ENCODE data around the gene CHN1. TPM values are rescaled to one million over a fixed set of nuclear protein-coding genes. Genes with fewer than 3 reads are reported as not detected.

The CHN1 gene
- total RNA-seq, 1 donor from 2014 or later: 61.0 TPM

DNA sequence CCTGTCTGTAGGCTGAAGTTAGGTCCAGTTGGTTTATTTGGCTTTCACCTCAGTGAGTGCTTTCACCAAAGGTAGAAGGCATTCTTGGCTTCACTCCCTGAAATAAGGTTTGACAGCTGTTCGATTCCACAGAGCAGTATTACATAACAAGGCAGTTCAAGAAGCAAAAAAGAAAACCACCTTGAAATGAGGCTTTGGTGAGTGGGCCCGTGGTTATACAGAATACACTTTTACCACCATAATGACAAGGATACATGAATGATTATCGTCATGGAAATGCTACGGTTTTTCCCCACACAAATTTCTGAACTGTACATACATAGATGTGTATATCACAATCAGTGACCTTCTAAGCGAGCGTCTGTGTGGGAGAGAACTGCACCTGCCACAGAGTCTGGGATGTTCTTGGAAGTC lies 160.9 kb downstream of the CHN1 start:
- TF ChIP-seq, protein P1, sequence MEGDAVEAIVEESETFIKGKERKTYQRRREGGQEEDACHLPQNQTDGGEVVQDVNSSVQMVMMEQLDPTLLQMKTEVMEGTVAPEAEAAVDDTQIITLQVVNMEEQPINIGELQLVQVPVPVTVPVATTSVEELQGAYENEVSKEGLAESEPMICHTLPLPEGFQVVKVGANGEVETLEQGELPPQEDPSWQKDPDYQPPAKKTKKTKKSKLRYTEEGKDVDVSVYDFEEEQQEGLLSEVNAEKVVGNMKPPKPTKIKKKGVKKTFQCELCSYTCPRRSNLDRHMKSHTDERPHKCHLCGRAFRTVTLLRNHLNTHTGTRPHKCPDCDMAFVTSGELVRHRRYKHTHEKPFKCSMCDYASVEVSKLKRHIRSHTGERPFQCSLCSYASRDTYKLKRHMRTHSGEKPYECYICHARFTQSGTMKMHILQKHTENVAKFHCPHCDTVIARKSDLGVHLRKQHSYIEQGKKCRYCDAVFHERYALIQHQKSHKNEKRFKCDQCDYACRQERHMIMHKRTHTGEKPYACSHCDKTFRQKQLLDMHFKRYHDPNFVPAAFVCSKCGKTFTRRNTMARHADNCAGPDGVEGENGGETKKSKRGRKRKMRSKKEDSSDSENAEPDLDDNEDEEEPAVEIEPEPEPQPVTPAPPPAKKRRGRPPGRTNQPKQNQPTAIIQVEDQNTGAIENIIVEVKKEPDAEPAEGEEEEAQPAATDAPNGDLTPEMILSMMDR (conservative IDR thresholded peaks at IDR 0.05): no peak
- H3K27ac Mint-ChIP-seq (ENCODE audit: unreplicated experiment): no peak overlapping the region
- H3K27me3 Mint-ChIP-seq (ENCODE audit: low read depth): no peaks in the 10 kb centered on the region
- H3K36me3 Mint-ChIP-seq (ENCODE audit: low read depth): no peaks in the 10 kb centered on the region
- no peak for DNase-seq (ENCODE audit: low read depth, low spot score)
- no peak overlapping the region for H3K4me3 Mint-ChIP-seq
- H3K9me3 Mint-ChIP-seq: no peaks in the 10 kb centered on the region
- peaks cover 22% of the 10 kb centered on the region for H3K4me1 Mint-ChIP-seq

DNA sequence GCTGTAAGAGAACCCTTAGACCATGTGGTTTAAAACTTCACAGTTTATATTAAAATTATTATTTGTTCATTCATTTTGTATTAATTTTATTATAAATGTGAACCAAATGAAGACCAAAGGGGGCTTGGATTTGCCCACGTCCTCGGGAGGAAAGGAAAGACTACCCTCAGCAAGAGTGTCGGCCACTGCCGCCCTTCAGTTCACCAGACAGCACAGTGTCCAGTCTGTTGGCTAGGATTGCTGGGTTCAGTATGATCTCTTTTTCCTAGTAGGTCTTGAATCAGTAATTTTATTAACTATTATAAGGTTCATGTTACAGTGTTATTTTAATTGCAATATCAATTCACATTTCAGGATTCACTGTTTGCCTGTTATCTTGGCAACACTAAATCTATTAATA lies 162.7 kb downstream of the CHN1 start:
- H3K4me1 Mint-ChIP-seq: peaks cover 17% of the 10 kb centered on the region
- H3K9me3 Mint-ChIP-seq: no peaks in the 10 kb centered on the region
- DNase-seq (ENCODE audit: low read depth, low spot score): no peak
- H3K36me3 Mint-ChIP-seq (ENCODE audit: low read depth): peaks cover 5% of the 10 kb centered on the region
- no peak overlapping the region for H3K4me3 Mint-ChIP-seq
- no peaks in the 10 kb centered on the region for H3K27me3 Mint-ChIP-seq (ENCODE audit: low read depth)
- TF ChIP-seq, protein P1 (conservative IDR thresholded peaks at IDR 0.05): no peak
- no peak overlapping the region for H3K27ac Mint-ChIP-seq (ENCODE audit: unreplicated experiment)

DNA sequence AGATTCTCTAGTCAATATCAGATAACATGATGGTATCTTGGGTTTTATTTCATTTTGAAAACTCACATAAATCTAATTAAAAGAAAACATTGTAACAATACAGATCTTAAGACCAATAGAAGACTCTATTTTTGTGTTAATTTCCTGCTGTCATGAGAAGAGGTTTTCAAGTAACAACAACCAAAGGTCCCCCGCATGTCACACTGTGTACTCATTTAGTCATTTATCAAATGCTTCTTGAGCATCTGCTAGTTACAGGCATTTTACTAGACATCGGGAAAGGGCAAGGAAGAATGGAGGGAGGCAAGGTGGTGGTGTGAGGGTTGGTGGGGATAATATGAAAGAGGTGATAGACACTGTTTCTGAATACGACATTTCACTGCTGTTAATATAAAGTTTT lies 163.2 kb downstream of the CHN1 start:
- Mint-ChIP-seq H3K4me3 (no peak overlapping the region), H3K27me3 (ENCODE audit: low read depth) (no peaks in the 10 kb centered on the region), H3K9me3 (no peaks in the 10 kb centered on the region), H3K36me3 (ENCODE audit: low read depth) (peaks cover 7% of the 10 kb centered on the region), H3K27ac (ENCODE audit: unreplicated experiment) (no peak overlapping the region), H3K4me1 (peaks cover 13% of the 10 kb centered on the region)
- no peak for DNase-seq (ENCODE audit: low read depth, low spot score)
- TF ChIP-seq, protein P1 (conservative IDR thresholded peaks at IDR 0.05): no peak

DNA sequence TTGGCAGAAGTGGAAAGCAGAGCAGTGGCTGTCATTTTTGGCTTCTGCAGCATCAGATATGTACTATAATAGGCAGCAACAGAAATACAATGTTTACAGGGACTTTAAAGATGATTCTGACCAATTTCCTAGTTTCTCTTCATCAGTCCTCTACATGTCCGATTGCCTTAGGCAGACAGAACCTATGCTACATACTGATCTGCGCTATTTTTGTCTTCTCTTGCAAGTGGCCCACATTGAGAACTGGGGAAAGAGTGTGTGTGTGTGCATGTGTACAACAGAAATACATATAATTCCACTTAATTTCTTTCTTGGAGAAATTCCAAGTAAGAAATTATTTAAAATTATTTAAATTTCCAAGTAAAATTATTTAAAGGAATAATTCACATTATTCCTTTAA lies 163.8 kb downstream of the CHN1 start:
- H3K27ac Mint-ChIP-seq (ENCODE audit: unreplicated experiment): no peak overlapping the region
- TF ChIP-seq, protein P1 (conservative IDR thresholded peaks at IDR 0.05): no peak
- no peaks in the 10 kb centered on the region for H3K27me3 Mint-ChIP-seq (ENCODE audit: low read depth)
- peaks cover 7% of the 10 kb centered on the region for H3K36me3 Mint-ChIP-seq (ENCODE audit: low read depth)
- peaks cover 14% of the 10 kb centered on the region for H3K4me1 Mint-ChIP-seq
- no peaks in the 10 kb centered on the region for H3K9me3 Mint-ChIP-seq
- H3K4me3 Mint-ChIP-seq: no peak overlapping the region
- DNase-seq (ENCODE audit: low read depth, low spot score): no peak

DNA sequence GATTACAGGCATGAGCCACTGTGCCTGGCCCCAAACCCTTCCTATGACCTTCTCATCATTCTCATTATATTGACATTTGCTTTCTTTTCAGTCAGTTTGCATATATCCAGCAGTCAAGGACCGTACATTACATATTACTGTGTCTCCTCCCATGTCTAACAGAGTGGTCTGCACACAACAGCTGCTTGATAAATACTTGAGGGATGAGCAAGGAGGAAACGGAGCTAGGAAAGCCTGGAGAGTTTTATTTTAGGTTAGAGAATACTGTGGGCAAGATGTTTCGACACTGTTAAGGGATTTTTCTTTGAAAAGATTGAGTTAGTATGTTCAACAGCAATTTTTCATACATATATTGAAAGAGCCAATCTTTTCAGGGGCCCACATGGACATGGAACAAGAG lies 164.7 kb downstream of the CHN1 start:
- H3K36me3 Mint-ChIP-seq (ENCODE audit: low read depth): peaks cover 14% of the 10 kb centered on the region
- TF ChIP-seq, protein P1 (conservative IDR thresholded peaks at IDR 0.05): no peak
- peaks cover 19% of the 10 kb centered on the region for H3K4me1 Mint-ChIP-seq
- no peaks in the 10 kb centered on the region for H3K27me3 Mint-ChIP-seq (ENCODE audit: low read depth)
- no peak overlapping the region for H3K4me3 Mint-ChIP-seq
- H3K27ac Mint-ChIP-seq (ENCODE audit: unreplicated experiment): no peak overlapping the region
- H3K9me3 Mint-ChIP-seq: no peaks in the 10 kb centered on the region
- no peak for DNase-seq (ENCODE audit: low read depth, low spot score)

DNA sequence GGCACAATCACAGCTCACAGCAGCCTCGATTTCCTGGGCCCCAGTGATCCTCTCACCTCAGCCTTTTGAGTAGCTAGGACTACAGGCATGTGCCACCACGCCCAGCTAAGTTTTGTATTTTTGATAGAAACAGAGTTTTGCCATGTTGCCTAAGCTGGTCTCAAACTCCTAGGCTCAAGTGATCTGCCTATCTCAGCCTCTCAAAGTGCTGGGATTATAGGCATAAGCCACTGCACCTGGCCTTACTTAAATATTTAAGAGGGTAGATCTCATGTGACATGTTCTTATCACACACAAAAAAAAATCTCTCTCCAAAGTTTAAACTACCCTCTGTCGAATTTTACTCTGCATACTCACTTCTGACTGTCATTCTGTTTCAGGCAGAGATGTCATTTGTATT lies 165.5 kb downstream of the CHN1 start:
- Mint-ChIP-seq H3K27me3 (ENCODE audit: low read depth) (no peaks in the 10 kb centered on the region), H3K4me3 (no peak overlapping the region), H3K27ac (ENCODE audit: unreplicated experiment) (no peak overlapping the region), H3K9me3 (no peaks in the 10 kb centered on the region), H3K36me3 (ENCODE audit: low read depth) (peaks cover 17% of the 10 kb centered on the region), H3K4me1 (peaks cover 21% of the 10 kb centered on the region)
- DNase-seq (ENCODE audit: low read depth, low spot score): no peak
- TF ChIP-seq, protein P1 (conservative IDR thresholded peaks at IDR 0.05): no peak

Data from neural crest cell (in vitro differentiated cells).